DND-41 (cell line): ENCODE results near the gene APIP.

Experiments
- EZH2 ChIP-seq: IDR thresholded peaks from 3 replicates; pipeline ENCODE4 v1.6.1; 2012; ENCODE audit warnings: borderline replicate concordance, low read depth, mild to moderate bottlenecking, moderate library complexity, low read length, inconsistent platforms; ENCODE audit not compliant: severe bottlenecking
- TF ChIP-seq, protein P1 (sequence below): IDR thresholded peaks from 2 replicates; pipeline ENCODE4 v1.5.1; 2012; ENCODE audit warnings: borderline replicate concordance, low read length, moderate library complexity, mild to moderate bottlenecking; ENCODE audit not compliant: poor library complexity, severe bottlenecking; ENCODE audit errors: extremely low read depth

DNA sequence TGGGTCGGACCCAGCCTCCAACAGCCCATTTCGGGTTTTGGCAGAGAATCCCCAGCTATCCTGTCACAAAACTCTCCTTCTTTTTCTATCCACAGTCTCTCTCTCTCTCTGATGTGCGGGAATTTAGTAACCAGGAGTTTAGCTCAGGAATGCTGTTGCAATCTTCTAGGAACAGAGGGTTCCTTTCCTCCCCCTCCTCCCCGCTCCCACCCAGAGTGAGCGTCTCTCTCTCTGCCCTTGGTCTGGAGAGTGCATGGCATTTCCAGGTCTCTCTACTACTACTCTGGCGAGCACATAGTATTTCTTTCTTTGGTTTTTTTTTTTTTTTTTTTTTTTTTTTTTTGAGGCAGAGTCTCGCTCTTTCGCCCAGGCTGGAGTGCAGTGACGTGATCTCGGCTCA, 17.7 kb downstream of the APIP start:
- TF ChIP-seq, protein P1, sequence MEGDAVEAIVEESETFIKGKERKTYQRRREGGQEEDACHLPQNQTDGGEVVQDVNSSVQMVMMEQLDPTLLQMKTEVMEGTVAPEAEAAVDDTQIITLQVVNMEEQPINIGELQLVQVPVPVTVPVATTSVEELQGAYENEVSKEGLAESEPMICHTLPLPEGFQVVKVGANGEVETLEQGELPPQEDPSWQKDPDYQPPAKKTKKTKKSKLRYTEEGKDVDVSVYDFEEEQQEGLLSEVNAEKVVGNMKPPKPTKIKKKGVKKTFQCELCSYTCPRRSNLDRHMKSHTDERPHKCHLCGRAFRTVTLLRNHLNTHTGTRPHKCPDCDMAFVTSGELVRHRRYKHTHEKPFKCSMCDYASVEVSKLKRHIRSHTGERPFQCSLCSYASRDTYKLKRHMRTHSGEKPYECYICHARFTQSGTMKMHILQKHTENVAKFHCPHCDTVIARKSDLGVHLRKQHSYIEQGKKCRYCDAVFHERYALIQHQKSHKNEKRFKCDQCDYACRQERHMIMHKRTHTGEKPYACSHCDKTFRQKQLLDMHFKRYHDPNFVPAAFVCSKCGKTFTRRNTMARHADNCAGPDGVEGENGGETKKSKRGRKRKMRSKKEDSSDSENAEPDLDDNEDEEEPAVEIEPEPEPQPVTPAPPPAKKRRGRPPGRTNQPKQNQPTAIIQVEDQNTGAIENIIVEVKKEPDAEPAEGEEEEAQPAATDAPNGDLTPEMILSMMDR, result no peak
- TF ChIP-seq EZH2, result no peak
